Activated naive CD4-positive, alpha-beta T cell treated with Interleukin-2 at 50 U/mL for 16 hours (primary cell): Measurements from ENCODE around the gene SLC12A9.
A peak's percentile ranks its signal among the peaks of the same experiment; 100 is the strongest.
"Not testable (repeated sequence)": the region's sequence is repeated elsewhere in the genome, so short reads cannot be mapped to it uniquely, and the experiment has no call there.

Source experiments
- DNase-seq: peaks from one replicate; pipeline ENCODE4 v3.0.0-alpha.2; 2020

Gene SLC12A9, protein sequence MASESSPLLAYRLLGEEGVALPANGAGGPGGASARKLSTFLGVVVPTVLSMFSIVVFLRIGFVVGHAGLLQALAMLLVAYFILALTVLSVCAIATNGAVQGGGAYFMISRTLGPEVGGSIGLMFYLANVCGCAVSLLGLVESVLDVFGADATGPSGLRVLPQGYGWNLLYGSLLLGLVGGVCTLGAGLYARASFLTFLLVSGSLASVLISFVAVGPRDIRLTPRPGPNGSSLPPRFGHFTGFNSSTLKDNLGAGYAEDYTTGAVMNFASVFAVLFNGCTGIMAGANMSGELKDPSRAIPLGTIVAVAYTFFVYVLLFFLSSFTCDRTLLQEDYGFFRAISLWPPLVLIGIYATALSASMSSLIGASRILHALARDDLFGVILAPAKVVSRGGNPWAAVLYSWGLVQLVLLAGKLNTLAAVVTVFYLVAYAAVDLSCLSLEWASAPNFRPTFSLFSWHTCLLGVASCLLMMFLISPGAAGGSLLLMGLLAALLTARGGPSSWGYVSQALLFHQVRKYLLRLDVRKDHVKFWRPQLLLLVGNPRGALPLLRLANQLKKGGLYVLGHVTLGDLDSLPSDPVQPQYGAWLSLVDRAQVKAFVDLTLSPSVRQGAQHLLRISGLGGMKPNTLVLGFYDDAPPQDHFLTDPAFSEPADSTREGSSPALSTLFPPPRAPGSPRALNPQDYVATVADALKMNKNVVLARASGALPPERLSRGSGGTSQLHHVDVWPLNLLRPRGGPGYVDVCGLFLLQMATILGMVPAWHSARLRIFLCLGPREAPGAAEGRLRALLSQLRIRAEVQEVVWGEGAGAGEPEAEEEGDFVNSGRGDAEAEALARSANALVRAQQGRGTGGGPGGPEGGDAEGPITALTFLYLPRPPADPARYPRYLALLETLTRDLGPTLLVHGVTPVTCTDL

DNA sequence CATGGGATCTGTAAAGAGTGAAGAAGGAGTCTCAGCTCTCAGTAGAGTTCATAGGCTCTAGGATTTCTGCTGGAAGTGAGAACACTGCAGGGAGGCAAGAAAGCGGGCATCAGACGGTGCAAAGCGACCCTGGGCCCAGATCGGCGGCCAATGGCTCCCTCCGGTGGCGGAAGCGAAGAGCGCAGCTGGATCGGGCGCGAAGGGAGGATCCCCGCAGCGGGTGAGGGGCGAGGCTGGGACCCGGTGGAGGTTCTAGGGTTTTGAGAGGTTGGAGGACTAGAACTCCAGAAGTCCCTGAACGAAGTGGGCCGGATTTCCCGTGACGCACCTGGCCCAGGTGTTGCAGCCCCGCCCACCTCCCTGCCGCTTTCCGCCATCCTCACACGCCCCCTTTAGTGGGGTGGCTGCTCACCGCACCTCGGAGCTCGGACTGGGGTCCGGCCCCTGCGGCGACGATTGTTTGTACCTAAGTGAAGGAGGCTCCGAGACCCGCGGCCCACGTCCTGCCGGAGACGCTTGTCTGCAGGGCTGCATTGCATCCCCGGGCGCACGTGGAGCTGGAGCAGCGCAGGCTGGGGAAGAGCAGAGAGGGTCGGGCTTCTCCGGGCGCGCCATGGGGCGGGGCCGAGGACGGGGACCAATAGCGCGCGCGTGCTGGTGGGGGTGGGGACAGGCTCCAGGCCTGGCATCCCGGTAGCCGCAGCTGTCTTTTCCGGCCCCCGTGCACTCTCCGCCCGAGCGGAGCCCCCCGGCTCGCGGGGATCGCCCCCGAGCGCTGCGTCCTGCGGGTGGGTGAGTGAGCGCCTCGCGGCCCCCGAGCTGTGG lies at the start of gene SLC12A9:
Gene SLC12A9 (plus strand): TSS at position 666 of the 825 bp plus-strand sequence. CDS start 1,485 bp downstream, outside the sequence.
- DNase-seq, result peak; percentile 87

DNA sequence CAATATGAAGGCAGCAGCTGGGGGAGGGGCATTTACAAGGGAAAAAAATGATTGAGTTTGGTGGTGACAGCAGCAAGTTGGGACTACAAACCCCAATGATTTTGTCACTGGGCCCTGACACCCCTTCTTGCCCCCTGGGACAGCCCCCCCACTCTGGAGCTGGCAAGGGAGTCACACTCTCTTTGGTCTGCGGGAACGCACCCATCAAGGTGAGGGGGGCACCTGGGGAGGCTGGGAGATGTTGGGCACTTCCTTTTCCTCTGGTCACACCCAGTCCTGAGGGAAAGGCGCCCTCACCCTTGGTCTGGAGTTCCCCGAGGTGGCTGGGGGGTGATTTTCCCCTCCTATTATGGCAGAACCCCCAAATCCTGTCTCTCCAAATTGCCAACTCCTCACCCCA lies 49.6 kb upstream of the SLC12A9 start:
- no peak for DNase-seq

DNA sequence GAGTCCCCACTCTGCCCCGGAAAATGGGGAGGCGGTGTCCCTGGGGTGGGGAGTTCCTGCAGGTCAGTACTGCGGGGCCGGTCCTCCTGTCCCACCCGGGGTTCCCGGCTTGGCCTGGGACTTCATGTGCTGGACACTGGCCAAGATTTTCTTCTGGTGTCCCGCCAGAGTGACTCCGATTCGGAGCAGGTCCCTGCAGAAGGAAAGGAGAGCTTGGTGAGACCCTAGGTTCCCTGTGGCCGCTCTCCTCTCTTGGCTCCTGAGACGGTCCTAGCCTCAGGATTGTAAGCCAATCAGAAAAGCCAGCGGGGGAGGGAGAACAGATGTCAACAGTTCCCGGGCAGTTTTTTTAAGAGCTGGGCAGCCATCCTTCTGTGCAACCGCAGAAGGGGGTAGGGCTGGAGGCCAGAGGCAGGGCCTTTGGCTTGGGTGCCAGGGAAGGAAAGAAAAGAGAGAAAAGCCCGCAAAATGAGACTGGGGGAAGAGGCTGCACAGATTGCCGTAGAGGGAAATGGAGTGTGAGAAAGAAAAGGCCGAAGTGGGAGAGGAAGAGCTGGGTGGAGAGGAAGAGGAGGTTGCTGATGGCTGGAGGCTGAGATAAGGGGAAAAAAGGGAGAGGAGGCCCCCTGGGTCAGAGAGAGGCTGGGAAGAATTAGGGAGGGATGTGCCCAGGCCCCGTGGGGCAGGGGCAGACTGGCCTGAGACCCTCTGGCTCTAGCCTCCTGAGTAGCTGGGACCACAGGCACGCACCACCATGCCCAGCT lies 48.9 kb upstream of the SLC12A9 start:
- no peak for DNase-seq

DNA sequence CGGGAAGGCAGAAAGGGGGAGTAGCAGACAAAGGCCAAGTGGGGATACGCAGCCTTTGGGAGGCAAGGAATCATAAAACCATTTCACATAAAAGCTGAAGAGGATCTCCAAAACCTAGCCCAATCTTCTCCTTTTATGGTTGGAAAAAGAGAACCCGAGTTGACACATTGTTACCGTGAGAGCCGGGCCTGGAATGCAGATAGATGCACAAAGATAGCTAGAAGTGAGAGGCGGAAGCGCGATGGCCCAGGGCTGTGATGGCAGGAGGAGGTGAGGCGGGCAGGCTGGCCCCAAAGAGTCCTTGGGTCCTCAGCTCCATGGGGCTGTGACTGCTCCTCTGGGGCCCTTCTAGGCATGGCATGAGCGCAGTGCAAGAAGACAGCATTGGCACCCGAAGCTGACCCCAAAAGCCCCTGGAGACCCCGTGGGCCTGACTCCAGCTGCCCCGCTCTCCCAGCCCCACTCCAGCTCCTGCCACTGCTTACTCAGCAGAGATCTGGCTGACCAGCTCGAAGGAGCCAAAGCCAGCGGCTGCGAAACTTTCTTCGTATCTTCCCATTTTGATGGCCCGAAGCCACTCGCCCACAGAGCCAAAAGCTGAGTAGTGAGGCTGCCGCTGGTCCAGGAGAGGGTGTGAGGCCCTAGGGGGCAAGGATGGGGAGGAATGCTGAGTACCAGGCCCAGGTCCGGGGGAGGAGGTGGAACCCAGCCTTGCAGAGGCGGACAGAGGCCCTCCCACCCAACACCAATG lies 47.7 kb upstream of the SLC12A9 start:
- no peak for DNase-seq

DNA sequence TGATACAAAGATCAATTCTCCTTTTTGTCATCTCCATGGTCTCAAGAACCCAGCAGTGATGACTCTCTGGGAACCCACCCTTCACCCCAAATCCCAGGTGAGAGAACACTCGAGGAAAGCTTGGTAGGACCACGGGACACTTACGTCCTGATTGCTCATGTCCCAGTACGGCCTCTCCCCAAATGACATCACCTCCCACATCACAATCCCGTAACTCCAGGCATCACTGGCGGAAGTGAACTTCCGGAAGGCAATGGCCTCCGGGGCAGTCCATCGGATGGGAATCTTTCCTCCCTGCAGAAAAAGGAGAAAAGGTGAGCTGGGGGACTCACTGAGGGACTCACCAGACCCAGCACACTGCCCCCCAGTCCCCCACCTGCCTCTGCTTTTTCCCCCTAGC lies 46.2 kb upstream of the SLC12A9 start:
- no peak for DNase-seq

DNA sequence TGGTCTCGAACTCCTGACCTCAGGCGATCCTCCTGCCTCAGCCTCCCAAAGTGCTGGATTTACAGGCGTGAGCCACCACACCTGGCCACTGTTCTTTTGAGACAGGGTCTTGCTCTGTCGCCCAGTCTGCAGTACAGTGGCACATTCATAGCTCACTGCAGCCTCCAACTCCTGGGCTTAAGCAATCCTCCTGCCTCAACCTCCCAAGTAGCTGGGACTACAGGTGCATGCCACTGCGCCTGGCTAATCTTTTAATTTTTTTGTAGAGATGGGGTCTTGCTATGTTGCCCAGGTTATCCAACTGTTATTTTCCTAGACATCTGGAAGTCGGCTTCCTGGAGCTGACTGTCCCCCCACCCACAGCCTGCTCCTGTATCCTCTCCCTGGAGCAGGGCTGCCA lies 45.6 kb upstream of the SLC12A9 start:
- DNase-seq, result not testable (repeated sequence)

DNA sequence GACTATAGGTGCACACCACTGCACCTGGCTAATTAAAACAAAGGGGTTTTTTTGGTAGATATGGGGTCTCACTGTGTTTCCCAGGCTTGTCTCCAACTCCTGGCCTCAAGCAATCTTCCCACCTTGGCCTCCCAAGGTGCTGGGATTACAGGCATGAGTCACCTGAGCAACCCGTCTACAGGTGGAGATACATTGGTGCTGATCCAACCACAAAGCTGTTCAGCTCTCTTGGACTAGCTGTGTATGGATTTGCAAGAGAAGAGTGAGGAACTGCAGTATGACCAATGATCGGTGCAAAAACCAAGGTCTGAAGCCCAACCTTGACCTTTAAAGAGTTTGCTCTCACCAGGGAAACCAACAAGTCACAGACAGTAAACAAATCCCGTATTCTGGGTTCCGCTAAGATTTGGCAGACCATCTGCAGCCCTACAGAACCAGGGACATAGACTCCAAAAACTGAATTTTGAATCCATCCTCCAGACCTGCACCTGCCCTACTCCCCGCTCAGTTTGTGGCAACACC lies 44.1 kb upstream of the SLC12A9 start:
- no peak for DNase-seq

DNA sequence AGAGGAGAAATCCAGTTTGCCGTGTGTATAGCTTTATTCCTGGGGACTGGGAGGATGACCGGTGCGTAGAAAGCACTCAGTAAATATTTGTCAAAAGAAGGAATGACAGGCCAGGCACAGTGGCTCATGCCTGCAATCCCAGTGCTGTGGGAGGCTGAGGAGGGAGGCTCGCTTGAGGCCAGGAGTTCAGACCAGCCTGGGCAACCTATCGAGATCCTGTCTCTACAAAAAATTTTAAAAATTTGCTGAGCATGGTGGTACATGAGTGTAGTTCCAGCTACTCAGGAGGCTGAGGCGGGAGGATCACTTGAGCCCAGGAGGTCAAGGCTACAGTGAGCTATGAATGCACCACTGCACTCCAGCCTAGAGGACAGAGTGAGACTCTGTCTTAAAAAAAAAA lies 41.0 kb upstream of the SLC12A9 start:
- no peak for DNase-seq

DNA sequence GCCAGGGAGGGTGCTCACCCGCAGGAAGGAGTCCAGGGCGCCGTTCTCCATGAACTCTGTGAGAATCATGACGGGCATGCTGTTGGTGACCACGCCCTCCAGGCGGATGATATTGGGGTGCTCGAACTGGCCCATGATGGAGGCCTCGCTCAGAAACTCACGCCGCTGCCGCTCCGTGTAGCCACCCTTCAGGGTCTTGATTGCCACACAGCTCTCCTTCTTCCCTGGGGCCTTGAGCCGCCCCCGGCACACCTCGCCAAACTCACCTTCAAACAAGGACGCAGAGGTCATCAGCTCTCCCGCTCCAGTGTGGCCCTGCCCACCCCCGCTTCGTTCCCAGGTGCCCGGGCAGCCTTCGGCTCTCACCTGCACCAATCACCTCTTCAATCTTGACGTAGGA lies 39.8 kb upstream of the SLC12A9 start:
- DNase-seq, result no peak

DNA sequence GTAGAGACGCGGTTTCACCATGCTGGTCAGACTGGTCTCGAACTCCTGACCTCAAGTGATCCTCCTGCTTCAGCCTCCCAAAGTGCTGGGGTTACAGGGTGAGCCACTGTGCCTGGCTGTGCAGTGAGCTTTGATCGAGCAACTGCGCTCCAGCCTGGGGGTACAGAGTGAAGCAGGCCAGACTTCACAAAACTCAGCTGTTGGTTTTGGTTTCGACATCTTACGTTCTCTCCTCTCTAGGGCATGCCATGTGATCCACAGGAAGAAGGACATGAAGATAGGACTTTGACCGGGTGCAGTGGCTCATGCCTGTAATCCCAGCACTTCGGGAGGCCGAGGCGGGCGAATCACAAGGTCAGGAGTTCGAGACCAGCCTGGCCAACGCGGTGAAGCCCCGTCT lies 36.0 kb upstream of the SLC12A9 start:
- not testable (repeated sequence) for DNase-seq

DNA sequence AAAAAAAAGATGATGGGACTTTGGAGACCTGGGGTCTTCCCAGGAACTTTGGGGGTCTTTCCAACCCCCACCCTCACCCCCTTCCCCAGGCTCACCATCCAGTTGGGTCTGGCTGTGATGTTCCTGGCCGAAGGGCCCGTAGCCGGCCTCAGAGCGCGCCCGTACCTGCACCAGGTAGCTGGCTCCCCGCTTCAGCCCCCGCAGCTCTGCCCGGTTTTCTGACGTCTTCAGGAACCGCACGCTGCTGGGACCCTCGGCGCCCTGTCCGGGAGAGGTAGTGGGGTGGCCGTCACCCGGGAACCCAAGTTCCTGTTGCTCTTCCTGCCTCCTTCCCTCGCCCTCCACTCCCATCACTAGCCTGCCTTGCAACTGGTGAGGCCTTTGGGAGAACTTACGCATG lies 35.4 kb upstream of the SLC12A9 start:
- no peak for DNase-seq

DNA sequence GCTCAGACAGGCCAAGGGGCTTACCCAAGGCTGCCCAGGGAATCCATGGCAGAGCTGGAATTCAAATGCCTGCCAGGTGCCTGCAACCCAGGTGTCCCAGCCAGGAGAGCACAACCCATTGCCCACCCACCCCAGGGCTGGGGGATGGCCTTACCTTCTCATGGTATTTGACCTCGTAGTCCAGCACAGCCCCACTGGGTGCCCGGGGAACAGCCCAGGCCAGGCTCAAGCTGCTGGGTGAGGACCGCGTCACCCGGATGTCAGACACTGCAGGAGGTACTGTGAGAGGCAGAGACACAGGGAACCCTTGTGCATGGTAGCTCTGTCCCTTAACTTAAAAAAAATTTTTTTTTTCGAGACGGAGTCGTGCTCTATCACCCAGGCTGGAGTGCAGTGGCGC lies 34.1 kb upstream of the SLC12A9 start:
- no peak for DNase-seq

DNA sequence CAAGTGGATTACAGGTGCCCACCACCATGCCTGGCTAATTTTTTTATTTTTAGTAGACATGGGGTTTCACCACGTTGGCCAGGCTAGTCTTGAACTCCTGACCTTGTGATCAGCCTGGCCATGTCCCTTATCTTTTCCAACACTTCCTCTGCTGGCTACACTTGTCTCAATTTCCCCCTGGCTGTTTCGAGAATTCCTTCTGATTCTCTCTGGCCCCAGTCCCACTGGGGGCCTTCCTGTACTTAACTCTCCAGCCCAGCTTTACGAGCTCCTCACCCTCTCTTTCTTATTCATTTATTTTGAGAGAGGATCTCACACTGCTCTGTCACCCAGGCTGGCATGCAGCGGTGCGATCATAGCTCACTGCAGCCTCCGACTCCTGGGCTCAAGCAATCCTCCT lies 33.7 kb upstream of the SLC12A9 start:
- DNase-seq, result no peak

DNA sequence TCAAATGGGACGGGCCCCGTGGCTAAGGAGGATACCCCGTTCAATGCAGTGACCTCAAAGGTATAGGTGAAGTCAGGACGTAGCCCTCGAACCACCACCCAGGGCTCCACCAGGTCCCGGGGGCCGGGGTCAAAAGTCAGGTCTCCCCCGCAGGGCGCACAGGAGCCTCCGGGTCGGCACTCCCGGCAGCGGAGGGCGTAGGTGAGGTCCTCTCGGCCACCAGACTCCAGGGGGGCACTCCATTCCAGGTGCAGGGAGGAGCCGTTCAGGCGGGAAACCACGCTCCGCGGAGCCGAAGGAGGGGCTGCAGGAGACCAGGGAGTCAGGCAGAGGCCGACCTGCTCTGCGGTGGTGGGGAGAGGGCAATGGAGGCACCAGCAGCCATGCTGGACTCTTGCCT lies 32.9 kb upstream of the SLC12A9 start:
- DNase-seq, result no peak

DNA sequence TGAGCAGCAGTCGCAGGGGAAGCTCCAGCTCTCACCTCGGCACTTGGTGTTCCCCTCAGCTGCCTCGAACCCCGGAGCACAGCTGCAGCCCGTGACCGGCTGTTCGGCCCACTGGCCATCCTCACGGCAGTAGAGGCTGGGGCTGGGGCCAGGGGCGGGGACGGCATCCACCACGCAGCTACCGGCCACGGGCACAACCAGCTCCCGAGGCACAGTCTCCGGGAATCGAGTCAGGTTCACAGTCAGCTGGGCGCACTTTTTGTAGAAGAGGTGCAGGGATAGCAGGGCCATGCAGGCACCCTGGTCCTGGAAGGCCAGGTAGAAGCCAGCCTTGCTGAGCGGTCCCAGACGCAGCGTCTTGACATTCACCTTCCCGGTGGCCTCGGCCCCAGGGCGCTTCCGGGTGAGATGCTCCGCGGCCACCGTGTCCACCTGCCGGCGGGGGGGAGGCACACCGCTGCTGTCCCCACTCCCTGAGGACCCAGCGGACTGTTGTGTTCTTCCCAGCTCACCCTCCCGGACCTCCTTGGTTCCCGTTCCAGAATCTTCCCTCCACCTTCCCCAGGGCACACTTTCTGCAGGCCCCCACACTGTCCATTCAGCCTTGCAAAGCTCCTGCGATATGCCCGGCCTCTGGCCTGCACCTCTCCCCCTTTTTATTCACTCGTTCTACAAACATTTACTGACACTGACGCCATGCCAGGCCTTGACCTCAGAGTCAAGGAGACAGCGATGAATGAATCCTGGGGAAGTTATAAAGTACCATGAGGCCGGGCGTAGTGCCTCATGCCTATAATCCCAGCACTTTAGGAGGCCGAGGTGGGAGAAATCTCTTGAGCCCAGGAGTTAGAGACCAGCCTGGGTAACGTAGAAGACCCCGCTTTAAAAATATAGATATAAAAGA lies 30.0 kb upstream of the SLC12A9 start:
- no peak for DNase-seq

DNA sequence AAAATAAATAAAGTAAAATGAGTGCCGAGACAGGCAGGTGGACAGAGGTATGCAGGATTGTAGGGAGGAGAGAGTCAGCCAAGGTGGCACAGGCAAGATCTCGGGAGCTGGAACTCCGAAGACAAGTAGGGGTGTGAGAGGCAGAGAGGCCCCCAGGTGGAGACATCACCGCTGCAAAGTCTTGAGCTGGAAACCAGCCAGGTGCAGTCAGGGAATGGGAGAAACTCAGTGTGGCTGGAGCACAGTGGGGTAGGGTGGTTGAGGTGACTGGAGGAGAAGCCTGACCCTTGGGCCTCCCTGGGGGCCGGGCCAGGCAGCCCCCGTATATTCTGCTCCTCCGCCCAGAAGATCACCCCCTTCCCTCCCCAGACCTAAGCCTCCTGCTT lies 29.4 kb upstream of the SLC12A9 start:
- no peak for DNase-seq

DNA sequence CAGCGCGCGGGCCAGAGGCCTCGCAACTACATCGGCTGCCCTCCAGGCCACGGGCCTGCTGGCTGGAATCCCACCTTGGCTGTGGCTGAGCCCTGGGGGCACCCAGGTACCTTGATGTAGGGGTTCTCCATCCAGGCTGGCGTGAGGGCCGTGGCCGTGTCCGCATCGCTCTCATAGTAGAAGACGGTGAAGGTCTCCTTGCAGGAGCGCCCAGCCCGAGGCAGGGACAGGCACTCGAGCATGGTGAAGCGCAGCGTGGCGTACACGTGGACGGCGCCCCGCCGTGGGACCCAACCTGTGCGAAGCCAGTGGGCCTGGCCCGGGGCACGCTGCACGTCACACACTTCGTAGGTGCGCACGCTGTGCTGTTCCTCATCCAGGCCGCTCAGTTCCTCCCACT lies 29.0 kb upstream of the SLC12A9 start:
- DNase-seq, result no peak

DNA sequence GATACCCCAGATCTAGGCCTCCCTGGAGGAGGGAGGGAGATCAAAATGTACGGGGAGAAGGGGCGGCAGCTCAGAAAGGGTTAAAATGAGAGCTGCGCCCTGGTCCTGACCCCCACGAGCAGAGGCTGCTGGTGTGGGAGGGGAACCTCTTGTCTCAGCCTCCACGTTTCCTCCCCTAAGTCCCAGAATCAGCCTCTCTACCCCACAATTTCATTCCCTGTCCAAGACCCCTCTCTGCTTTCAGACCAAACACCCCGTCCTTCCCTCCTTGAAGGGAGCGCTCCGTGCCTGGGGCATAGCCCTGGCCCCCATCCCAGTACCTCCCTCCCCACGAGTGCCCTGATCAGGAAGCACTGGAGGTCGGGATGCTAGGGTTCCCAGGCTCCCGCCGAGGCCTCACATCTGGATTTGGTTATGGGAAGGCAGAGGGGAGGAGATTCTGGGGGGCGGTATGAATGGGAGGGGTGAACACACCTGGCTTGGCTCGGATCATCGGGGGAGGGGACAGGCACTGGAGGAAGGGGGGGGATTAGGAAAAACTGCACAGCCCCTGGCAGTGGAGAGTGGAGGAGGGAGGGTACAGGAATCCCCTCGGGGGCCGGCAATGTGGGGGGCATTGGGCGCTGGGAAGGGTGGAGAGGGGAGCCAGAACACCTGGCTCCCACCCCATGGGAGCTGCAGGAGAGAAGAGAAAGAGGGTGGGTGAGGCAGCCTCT lies 27.9 kb upstream of the SLC12A9 start:
- DNase-seq, result no peak

DNA sequence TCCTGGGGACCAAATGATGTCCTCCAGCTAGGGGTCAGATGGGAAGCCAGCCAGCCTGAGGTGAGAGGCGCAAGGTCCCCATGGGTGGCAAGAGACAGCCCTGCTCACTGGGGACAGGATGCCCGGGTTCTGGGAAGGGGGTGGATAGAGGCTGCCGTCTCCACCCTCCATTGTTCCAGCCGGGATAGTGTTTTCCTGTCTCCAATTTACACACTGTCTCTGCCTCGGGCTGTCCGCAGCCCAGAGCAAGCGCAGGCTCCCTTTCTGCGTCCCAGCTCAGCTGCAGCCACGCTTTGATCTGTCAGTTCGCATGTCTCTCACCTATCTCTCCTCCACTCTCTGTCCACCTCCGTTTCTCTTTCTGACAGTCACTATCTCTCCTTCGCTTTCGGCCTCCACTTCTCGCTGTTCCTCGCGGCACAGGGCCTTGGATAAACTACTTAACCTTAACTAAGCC lies 27.3 kb upstream of the SLC12A9 start:
- DNase-seq, result no peak
